Activated gamma-delta T cell treated with anti-CD3 and anti-CD28 coated beads, Interleukin-2, amount 50 U/mL, for 16 hours (primary cell): ENCODE results near the gene ALKBH1.
"Not testable (repeated sequence)": the region's sequence is repeated elsewhere in the genome, so short reads cannot be mapped to it uniquely, and the experiment has no call there.

Experiments
- DNase-seq: peaks from one replicate; pipeline ENCODE4 v3.0.0-alpha.2; 2020; ENCODE audit warnings: low read depth

ALKBH1 gene

GRCh38 chr14:77707724-77708408 is at the start of gene ALKBH1, which contains the start of gene SLIRP:
ALKBH1 (minus strand) TSS chr14:77708023; CDS start chr14:77708004, 19 bp downstream.
SLIRP (plus strand) TSS chr14:77708103; CDS start chr14:77708112, 9 bp downstream.
- peak; percentile 82 for DNase-seq

GRCh38 chr14:77752799-77753516 is 45.1 kb upstream of the ALKBH1 start:
- DNase-seq: no peak

- DNase-seq: no peak
Measured at GRCh38 chr14:77752266-77752665, 44.4 kb upstream of the ALKBH1 start.

GRCh38 chr14:77747425-77747824 is 39.6 kb upstream of the ALKBH1 start:
- not testable (repeated sequence) for DNase-seq

- no peak for DNase-seq
Measured at GRCh38 chr14:77746064-77746702, 38.4 kb upstream of the ALKBH1 start.

- no peak for DNase-seq
Measured at GRCh38 chr14:77741438-77741837, 33.6 kb upstream of the ALKBH1 start.

GRCh38 chr14:77738559-77739250 is 30.9 kb upstream of the ALKBH1 start:
- DNase-seq: no peak

- no peak for DNase-seq
Measured at GRCh38 chr14:77730976-77731497, 23.2 kb upstream of the ALKBH1 start.

GRCh38 chr14:77722301-77722700 is 14.5 kb upstream of the ALKBH1 start:
- no peak for DNase-seq

GRCh38 chr14:77721437-77721836 is 13.6 kb upstream of the ALKBH1 start:
- no peak for DNase-seq

- no peak for DNase-seq
Measured at GRCh38 chr14:77717608-77718305, 9.9 kb upstream of the ALKBH1 start.

- DNase-seq: no peak
Measured at GRCh38 chr14:77714926-77715325, 7.1 kb upstream of the ALKBH1 start.

- no peak for DNase-seq
Measured at GRCh38 chr14:77710364-77710763, 2.5 kb upstream of the ALKBH1 start.

- no peak for DNase-seq
Measured at GRCh38 chr14:77709412-77709811, 1.6 kb upstream of the ALKBH1 start.

GRCh38 chr14:77708749-77709148 is 926 bp upstream of the ALKBH1 start:
- DNase-seq: no peak

- no peak for DNase-seq
Measured at GRCh38 chr14:77707355-77707723, 484 bp downstream of the ALKBH1 start.

- no peak for DNase-seq
Measured at GRCh38 chr14:77691259-77691658, 16.6 kb downstream of the ALKBH1 start.

- no peak for DNase-seq
Measured at GRCh38 chr14:77682158-77682553, 25.7 kb downstream of the ALKBH1 start.

- DNase-seq: no peak
Measured at GRCh38 chr14:77681196-77682157, 26.3 kb downstream of the ALKBH1 start.

GRCh38 chr14:77674931-77675330 is 32.9 kb downstream of the ALKBH1 start:
- no peak for DNase-seq
